GM12872 (cell line): ENCODE measurements around the gene CCDC190.

ENCODE experiments used
- TF ChIP-seq, protein P1 (sequence below): IDR thresholded peaks from 3 replicates; pipeline ENCODE4 v1.5.1; 2011; ENCODE audit warnings: low read depth, mild to moderate bottlenecking, low read length, moderate library complexity; ENCODE audit not compliant: insufficient read depth

The CCDC190 gene

DNA sequence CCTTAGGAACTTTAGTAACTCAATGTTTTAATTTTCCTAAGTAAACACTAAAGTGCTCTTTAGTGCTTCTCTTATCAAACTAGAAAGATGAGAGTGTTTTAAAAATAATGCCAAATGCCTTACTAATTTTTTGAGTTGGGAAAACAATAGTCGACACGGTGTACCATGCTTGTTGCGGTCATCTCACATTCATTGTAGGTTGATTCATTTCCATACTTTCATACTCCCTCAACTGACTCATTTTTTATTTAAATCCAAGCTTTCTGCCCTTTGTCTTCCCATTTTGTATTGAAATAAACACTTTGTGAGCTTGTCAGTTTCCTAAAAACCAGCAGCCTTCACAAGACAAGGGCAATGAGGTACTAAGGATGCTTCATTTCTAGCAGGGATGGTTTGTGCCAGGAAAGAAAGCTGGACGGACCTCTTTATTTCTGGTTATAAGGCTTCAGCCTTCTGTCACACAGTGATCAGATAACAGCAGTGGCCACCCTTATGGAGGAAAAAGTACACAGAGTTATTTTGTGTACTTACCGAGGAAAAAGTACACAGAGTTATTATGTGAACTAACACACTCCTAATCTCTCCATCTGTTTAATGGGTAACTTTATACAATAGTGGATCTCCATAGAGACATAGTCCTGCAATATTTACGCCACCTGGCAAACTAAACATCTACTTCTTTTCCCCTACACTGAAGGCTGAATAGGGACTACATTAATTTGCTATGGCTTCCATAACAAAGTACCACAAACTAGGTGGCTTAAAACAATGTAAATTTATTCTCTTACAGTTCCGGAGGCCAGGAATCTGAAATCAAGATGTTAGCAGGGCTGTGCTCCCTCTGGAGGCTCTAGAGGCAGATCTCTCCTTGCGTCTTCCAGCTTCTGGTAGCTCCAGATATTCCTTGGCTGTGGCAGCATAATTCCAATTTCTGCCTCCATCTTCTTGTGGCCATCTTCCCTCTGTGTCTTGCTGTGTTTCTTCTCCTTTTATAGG is 13.0 kb upstream of the CCDC190 start:
- TF ChIP-seq, protein P1, sequence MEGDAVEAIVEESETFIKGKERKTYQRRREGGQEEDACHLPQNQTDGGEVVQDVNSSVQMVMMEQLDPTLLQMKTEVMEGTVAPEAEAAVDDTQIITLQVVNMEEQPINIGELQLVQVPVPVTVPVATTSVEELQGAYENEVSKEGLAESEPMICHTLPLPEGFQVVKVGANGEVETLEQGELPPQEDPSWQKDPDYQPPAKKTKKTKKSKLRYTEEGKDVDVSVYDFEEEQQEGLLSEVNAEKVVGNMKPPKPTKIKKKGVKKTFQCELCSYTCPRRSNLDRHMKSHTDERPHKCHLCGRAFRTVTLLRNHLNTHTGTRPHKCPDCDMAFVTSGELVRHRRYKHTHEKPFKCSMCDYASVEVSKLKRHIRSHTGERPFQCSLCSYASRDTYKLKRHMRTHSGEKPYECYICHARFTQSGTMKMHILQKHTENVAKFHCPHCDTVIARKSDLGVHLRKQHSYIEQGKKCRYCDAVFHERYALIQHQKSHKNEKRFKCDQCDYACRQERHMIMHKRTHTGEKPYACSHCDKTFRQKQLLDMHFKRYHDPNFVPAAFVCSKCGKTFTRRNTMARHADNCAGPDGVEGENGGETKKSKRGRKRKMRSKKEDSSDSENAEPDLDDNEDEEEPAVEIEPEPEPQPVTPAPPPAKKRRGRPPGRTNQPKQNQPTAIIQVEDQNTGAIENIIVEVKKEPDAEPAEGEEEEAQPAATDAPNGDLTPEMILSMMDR = no peak

GRCh38 chr1:162872981-162873380 is 12.0 kb upstream of the CCDC190 start:
- TF ChIP-seq, protein P1 = no peak

DNA sequence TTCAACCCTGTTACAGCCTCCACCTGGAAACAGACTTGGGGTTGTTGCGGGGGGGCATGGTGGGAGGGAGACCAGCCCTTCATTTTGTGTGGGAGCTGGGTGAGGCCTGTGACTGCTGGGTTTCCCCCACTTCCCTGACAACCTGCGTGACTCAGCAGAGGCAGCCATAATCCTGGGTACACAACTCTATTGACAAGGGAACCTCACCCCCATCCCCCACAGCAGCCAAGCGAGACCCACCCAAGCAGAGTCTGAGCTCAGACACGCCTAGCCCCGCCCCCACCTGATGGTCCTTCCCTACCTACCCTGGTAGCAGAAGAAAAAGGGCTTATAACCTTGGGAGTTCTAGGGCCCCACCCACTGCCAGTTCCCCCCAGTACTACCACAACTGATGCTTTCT is 8.0 kb upstream of the CCDC190 start:
- TF ChIP-seq, protein P1 = no peak

DNA sequence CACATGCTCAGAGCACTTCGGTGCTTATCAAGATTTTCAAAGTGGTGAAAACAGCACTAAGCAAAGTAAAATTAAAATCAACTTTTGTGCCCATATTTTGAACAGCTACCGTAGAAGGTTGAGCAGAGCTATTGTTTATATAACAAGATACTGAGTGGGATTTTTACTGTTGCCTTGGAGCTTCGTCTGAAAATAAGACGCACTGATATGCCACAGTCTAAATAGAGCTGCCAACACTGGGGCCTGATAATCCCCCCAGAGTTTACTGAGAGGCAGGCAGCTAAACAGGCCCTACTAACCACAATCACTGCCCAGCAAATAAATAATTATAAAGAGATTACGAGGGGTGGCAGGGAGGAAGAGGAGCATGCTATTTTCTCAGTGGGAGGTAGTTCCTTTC is 650 bp upstream of the CCDC190 start:
- TF ChIP-seq, protein P1 = no peak

GRCh38 chr1:162859191-162859590 is 1.8 kb downstream of the CCDC190 start:
- TF ChIP-seq, protein P1 = no peak

GRCh38 chr1:162857850-162858249 is 3.1 kb downstream of the CCDC190 start:
- TF ChIP-seq, protein P1 = no peak

DNA sequence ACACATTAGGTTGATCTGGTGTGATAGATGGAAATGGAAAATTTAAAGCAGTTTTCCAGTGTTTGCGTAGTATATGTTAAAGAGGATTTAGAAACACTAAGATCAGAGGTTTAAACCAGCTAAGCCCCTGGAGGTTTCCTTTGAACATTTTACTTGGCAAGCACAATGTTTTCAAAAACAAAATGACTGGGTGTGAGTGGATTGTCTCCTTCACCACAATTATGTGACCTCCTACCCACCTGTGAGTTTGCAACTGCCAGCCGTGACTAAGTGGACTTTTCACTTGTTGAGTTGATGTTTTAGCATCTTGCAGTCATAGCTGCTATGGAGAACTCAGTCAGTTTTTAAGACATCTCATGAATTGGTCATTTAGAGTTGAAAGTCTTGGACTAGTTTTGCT is 4.7 kb downstream of the CCDC190 start:
- TF ChIP-seq, protein P1 = no peak
